Epidermal melanocyte (primary cell): ENCODE results near the gene CEP78.

Source experiments
- DNase-seq: peaks from one replicate; pipeline ENCODE4 v3.0.0; 2011; ENCODE audit warnings: low spot score; ENCODE audit not compliant: insufficient read length

The CEP78 gene

GRCh38 chr9:78307360-78307759 is 71.5 kb downstream of the CEP78 start:
- no peak for DNase-seq

GRCh38 chr9:78309066-78309465 is 73.2 kb downstream of the CEP78 start:
- no peak for DNase-seq

- no peak for DNase-seq
These were observed 75.2 kb downstream of the CEP78 start for GRCh38 chr9:78311075-78311474.

- no peak for DNase-seq
These were observed 76.1 kb downstream of the CEP78 start for GRCh38 chr9:78311886-78312524.

- no peak for DNase-seq
These were observed 78.7 kb downstream of the CEP78 start for GRCh38 chr9:78314550-78314949.

GRCh38 chr9:78314953-78315870 is 79.3 kb downstream of the CEP78 start:
- DNase-seq = peak; percentile 29

- DNase-seq = no peak
These were observed 80.5 kb downstream of the CEP78 start for GRCh38 chr9:78316166-78316892.

GRCh38 chr9:78319197-78320029 is 83.5 kb downstream of the CEP78 start:
- DNase-seq = no peak

GRCh38 chr9:78320030-78320693 is 84.3 kb downstream of the CEP78 start:
- DNase-seq = no peak

- no peak for DNase-seq
These were observed 85.1 kb downstream of the CEP78 start for GRCh38 chr9:78320875-78321496.

- no peak for DNase-seq
These were observed 85.6 kb downstream of the CEP78 start for GRCh38 chr9:78321505-78321904.

- DNase-seq = no peak
These were observed 88.3 kb downstream of the CEP78 start for GRCh38 chr9:78324068-78324650.

GRCh38 chr9:78324682-78325081 is 88.8 kb downstream of the CEP78 start:
- DNase-seq = no peak

GRCh38 chr9:78325343-78325742 is 89.5 kb downstream of the CEP78 start:
- peak; percentile 36 for DNase-seq

- DNase-seq = no peak
These were observed 90.0 kb downstream of the CEP78 start for GRCh38 chr9:78325846-78326360.

GRCh38 chr9:78326564-78326963 is 90.7 kb downstream of the CEP78 start:
- DNase-seq = no peak
